HG02884 (cell line): ENCODE data around the gene RFX6.

Source experiments
- ATAC-seq: cut with Tn5 transposase; IDR thresholded peaks from one replicate; pipeline ENCODE4 v1.9.1; 2021; ENCODE audit warnings: mild to moderate bottlenecking, moderate library complexity; ENCODE audit not compliant: unreplicated experiment

The RFX6 gene

GRCh38 chr6:116966675-116967576 is 89.9 kb downstream of the RFX6 start:
- no peak for ATAC-seq

GRCh38 chr6:116969211-116969863 is 92.3 kb downstream of the RFX6 start:
- ATAC-seq = peak; percentile 81

- ATAC-seq = peak; percentile 59
Observed at GRCh38 chr6:116971959-116972358, 94.9 kb downstream of the RFX6 start.

- ATAC-seq = no peak
Observed at GRCh38 chr6:116973976-116974375, 96.9 kb downstream of the RFX6 start.

- no peak for ATAC-seq
Observed at GRCh38 chr6:116974526-116975316, 97.7 kb downstream of the RFX6 start.

- ATAC-seq = no peak
Observed at GRCh38 chr6:116975600-116975999, 98.6 kb downstream of the RFX6 start.

GRCh38 chr6:116979560-116979959 is 102.5 kb downstream of the RFX6 start:
- ATAC-seq = no peak
